Right lung (tissue), 5 donors: ENCODE results near the gene PCNT. TPM values are rescaled to one million over a fixed set of nuclear protein-coding genes. Genes with fewer than 3 reads are reported as not detected.
"Not testable (repeated sequence)": the region's sequence is repeated elsewhere in the genome, so short reads cannot be mapped to it uniquely, and the experiment has no call there.

Experiments
- DNase-seq, 2 donors: peaks; one replicate each; pipeline ENCODE4 v3.0.0-alpha.2; 2013
- polyA plus RNA-seq, 5 donors: library from polyadenylated mRNA; unstranded; fragments of 120-200 nt; gene quantifications; one replicate each; pipeline versions ENCODE4 v1.2.1 to v1.2.3, GENCODE V29; 2013; ENCODE audit warnings: inconsistent platforms in 1 of 5, low replicate concordance in 1 of 5; ENCODE audit not compliant: insufficient read length in 5 of 5, insufficient read depth in 1 of 5

Gene PCNT
- polyA plus RNA-seq, 5 donors, result 27.9 to 33.4 (median 31.9) TPM

GRCh38 chr21:46381541-46381940 is 57.6 kb downstream of the PCNT start:
- no peak for DNase-seq

DNA sequence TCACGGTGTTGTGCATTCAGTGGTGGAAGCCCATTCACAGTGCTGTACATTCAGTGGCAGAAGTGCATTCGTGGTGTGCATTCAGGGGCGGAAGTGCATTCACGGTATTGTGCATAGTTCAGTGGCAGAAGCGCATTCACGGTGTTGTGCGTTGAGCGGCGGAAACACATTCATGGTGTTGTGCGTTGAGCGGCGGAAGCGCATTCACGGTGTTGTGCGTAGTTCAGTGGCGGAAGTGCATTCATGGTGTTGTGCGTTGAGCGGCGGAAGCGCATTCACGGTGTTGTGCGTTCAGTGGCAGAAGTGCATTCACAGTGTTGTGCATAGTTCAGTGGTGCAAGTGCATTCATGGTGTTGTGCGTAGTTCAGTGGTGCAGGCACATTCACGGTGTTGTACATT is 60.6 kb downstream of the PCNT start:
- no peak for DNase-seq

- DNase-seq, result no peak
Observed at GRCh38 chr21:46385846-46386733, 62.1 kb downstream of the PCNT start.

- DNase-seq, result no peak
Observed at GRCh38 chr21:46386734-46387088, 62.8 kb downstream of the PCNT start.

DNA sequence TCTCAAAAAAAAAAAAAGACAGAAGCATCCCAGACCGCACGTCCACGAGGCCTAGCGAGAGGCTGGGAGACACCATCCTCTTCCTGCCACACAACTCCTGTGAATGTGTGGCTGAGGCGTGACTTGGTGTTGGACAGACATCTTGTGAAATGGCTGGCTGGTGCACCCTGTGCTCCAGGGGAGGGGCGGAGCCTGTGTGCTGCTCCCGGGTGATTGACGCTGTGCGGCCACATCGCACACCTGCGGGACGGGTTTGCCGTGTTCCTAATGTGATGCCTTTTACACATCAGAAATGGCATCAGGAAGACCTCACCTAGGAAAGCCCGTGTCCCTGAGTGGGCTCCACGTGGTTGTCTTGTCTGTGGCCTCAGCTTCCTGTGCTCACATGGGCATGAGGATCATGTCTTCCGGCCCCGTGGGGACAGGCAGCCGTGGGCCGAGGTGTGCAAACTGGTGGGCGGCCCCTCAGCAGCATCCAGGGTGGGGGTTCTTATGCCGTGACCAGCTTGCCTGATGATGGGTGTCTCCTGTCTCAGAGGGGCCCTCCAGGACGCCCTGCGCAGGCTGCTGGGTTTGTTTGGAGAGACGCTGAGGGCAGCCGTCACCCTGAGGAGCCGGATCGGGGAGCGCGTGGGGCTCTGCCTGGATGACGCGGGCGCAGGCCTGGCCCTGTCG is 64.4 kb downstream of the PCNT start:
- no peak for DNase-seq

DNA sequence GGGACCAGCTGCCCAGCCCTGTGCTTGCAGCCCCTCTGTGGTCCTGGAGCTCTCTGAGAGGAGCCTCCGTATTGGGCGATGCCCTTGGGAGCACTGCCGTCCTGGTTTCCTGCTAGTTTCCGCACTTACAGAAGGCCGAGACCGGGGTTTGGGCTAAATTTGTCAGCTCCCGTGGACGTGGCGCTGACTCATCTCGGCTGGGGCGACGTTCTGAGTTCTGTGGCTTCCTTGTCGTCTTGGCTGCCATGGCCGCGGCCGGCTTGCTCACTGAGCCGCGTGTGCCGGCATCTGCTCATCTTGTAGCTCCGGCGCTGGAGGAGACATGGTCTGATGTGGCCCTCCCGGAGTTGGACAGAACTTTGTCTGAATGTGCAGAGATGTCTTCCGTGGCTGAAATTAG is 64.9 kb downstream of the PCNT start:
- DNase-seq, result no peak

DNA sequence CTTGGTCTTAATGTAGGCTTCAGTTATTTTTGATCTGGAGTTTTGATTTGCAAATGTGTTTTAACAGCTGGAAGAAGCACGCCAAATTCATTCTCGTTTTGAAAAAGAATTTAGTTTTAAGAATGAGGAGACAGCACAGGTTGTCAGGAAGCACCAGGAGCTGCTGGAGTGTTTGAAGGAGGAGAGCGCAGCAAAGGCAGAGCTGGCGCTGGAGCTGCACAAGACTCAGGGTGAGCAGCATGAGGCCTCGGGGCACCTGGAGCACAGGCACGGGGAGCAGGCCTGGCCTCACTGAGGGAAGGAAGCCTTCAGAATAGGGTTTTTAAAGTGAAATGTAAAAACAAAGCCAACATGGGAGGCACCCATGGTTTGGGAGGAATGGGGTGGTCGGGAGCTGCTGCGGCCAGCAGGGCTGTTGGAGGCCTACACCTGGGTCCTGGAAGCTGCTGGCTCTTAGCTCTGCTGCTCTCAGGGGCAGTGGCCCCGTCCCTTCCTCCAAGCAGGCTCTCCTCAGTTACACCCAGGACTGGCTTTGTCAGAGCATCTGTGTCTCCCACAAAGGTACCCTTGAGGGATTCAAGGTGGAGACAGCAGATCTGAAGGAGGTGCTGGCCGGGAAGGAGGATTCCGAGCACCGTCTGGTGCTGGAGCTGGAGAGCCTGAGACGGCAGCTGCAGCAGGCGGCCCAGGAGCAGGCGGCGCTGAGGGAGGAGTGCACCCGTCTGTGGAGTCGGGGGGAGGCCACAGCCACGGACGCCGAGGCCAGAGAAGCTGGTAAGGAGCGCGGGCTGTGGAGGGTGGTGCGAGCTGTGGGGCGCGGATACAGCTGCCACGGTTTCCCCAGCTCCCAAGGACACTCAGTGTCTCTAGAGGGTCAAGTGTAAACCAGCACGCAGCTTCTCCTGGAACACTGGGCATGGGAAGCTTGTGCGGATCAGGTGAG is 66.9 kb downstream of the PCNT start:
- no peak for DNase-seq

- DNase-seq, result no peak
Observed at GRCh38 chr21:46391773-46392172, 67.8 kb downstream of the PCNT start.

GRCh38 chr21:46392921-46393320 is 69.0 kb downstream of the PCNT start:
- DNase-seq, result no peak

DNA sequence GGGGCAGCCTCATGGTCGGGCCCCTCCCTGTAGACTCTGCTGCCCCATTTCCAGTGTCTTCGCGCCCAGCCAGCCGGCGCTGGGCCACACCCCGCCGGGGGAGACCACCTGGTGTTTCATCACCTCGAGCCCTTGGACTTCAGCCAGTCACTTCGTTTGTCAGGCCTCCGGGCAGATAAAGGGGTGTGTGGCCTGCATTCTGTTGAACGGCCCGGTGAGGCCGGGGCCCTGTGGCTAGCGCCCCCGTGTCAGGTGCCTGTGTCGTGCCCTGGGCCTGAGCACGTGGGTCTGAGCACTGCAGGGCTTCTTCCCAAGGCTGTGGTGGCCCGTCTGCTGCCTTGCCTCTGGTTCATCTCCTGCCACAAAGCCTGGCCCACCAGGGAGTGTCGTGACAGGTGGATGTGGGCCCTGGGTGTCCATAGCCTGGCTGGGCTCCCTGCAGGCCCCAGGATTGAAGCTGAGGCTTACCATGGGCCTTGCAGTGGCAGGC is 69.5 kb downstream of the PCNT start:
- no peak for DNase-seq

- no peak for DNase-seq
Observed at GRCh38 chr21:46393941-46394594, 70.1 kb downstream of the PCNT start.

- DNase-seq, result no peak
Observed at GRCh38 chr21:46394595-46395104, 70.7 kb downstream of the PCNT start.

DNA sequence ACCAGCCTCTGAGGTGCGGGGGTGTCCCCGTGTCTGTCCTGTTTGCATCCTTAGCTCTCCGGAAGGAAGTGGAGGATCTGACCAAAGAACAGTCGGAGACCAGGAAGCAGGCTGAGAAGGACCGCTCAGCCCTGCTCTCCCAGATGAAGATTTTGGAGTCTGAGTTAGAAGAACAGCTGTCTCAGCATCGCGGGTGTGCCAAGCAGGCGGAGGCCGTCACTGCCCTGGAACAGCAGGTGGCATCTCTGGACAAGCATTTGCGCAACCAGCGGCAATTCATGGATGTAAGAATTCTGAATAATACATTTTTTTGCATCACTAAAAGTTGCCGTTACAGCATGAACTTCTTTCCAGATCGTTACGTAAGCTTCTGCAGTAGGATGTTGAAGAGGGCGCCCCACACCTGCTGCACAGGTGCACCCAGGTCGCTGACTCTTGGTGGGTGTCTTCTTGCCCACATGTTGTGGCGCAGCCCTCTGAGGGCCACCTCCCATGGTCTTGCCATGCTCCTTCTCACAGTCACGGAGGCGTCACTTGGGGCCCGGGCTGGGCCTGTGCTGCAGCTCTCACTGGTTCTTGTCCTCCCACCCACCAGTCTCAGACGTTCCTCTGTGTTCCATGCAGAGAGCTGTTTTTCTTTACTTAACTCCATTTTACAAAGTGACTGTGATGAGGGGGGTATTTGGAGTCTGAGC is 73.4 kb downstream of the PCNT start:
- DNase-seq, result no peak

- DNase-seq, result no peak
Observed at GRCh38 chr21:46397993-46398392, 74.0 kb downstream of the PCNT start.

DNA sequence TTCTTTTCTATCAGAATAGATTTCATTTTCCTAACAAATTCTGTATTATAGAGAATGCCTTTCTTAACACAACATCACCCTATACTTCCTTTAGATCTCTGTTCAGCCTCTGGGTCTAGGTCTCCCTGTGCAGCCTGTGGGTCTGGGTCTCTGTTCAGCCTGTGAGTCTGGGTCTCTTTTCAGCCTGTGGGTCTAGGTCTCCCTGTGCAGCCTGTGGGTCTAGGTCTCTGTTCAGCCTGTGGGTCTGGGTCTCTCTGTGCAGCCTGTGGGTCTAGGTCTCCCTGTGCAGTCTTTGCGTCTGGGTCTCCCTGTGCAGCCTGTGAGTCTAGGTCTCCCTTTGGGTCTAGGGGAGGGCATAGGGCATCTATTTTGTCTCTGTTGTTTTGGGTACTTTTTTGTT is 75.2 kb downstream of the PCNT start:
- DNase-seq, result no peak

- no peak for DNase-seq
Observed at GRCh38 chr21:46399686-46400085, 75.7 kb downstream of the PCNT start.

GRCh38 chr21:46401186-46401910 is 77.4 kb downstream of the PCNT start:
- no peak for DNase-seq

DNA sequence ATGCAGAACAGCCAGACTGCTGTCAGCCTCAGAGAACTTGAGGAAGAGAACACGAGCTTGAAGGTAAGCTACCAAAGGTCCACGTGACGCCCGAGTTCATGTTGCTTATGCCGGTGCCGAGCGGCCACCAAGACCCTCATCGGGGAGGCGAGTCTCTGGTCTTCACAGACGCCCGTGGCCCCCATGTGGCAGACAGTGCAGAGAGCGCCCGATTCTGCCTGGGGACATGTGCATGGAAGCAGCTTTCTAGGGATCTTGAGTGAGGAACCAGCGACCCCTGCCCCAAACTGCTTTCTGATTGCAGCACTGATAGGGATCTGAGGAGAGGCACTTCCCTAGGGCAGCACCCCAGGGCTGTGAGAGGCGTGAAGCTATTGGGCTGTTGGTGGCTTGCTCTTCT is 78.5 kb downstream of the PCNT start:
- DNase-seq, result no peak

DNA sequence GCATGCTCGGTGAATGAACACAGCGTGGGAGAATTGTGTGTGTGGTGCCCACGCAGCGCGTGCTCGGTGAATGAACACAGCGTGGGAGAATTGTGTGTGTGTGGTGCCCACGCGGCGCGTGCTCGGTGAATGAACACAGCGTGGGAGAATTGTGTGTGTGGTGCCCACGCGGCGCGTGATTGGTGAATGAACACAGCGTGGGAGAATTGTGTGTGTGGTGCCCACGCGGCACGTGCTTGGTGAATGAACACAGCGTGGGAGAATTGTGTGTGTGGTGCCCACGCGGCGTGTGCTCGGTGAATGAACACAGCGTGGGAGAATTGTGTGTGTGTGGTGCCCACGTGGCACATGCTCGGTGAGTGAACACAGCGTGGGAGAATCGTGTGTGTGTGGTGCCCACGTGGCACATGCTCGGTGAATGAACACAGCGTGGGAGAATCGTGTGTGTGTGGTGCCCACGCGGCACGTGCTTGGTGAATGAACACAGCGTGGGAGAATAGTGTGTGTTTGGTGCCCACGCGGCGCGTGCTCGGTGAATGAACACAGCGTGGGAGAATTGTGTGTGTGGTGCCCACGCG is 79.4 kb downstream of the PCNT start:
- DNase-seq, result not testable (repeated sequence)

DNA sequence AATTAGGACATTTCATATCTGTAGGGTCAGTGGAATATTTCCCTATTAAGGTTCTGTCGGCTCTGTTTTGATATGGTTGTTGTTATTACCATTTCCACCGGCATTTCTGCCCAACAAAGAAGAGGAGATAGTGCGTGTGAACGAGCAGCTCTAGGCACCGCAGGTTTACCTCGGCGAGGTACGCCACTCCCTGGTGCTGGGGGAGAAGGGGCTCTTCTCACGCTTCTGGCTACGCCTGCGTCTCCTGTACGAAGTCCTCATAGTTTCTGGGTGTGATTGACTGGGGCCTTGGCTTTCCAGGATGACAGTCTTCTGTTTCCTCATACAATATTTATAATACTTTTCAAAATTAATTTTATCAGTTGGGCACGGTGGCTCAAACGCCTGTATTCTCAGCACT is 80.3 kb downstream of the PCNT start:
- no peak for DNase-seq
